H1 (cell line): ENCODE measurements around the gene MAFG. TPM values are rescaled to one million over a fixed set of nuclear protein-coding genes. Genes with fewer than 3 reads are reported as not detected.

ENCODE experiments used
- CTCF ChIA-PET: fragments of 300-600 bp; sonication (Branson Sonifier 250); formaldehyde crosslinking; loops from one replicate; lab custom pipeline; 2021; ENCODE audit not compliant: partially characterized antibody; lab: Charles Lee
- POLR2A ChIA-PET: fragments of 300-600 bp; sonication (Branson Sonifier 250); formaldehyde crosslinking; loops from one replicate; lab custom pipeline; 2021; ENCODE audit warnings: inconsistent platforms; ENCODE audit not compliant: partially characterized antibody; lab: Charles Lee
- DNase-seq, 2 experiments: peaks; one replicate each; pipeline versions ENCODE4 v3.0.0 to v3.0.0-alpha.2; 2010 to 2022; ENCODE audit warnings: low spot score in 2 of 2, low read depth in 1 of 2, mixed read lengths in 1 of 2
- FAIRE-seq: peaks from 2 replicates; lab custom pipeline; 2011; peaks lifted over from hg19 to GRCh38; lab: Jason Lieb, UNC
- H2AFZ ChIP-seq: 2 replicates; pipeline ENCODE4 v1.8.1; 2012; ENCODE audit warnings: low read length, inconsistent platforms
- H2AK5ac ChIP-seq: 2 replicates; pipeline ENCODE4 v1.6.1; 2013; ENCODE audit warnings: low read depth, low read length
- H2BK120ac ChIP-seq: replicated peaks from 2 replicates; pipeline ENCODE3; 2013; ENCODE audit warnings: low read depth, low read length, inconsistent platforms
- H2BK12ac ChIP-seq: 2 replicates; pipeline ENCODE4 v1.6.1; 2013; ENCODE audit warnings: low read depth, low read length
- H2BK15ac ChIP-seq: 2 replicates; pipeline ENCODE4 v1.6.1; 2013; ENCODE audit warnings: low read length
- H2BK20ac ChIP-seq: 2 replicates; pipeline ENCODE4 v1.6.1; 2013; ENCODE audit warnings: low read length
- H2BK5ac ChIP-seq: 2 replicates; pipeline ENCODE4 v1.6.1; 2013; ENCODE audit warnings: low read depth, low read length
- H3K14ac ChIP-seq: 2 replicates; pipeline ENCODE4 v1.6.1; 2013; ENCODE audit warnings: inconsistent platforms; ENCODE audit not compliant: insufficient read length
- H3K18ac ChIP-seq: 2 replicates; pipeline ENCODE4 v1.6.1; 2013; ENCODE audit warnings: low read length; ENCODE audit errors: extremely low read depth
- H3K23ac ChIP-seq: 2 replicates; pipeline ENCODE4 v1.6.1; 2013; ENCODE audit warnings: inconsistent platforms; ENCODE audit not compliant: insufficient read length
- H3K23me2 ChIP-seq: 2 replicates; pipeline ENCODE4 v1.6.1; 2013; ENCODE audit warnings: low read depth, low read length
- H3K27ac ChIP-seq: 2 replicates; pipeline ENCODE4 v1.6.1; 2011; ENCODE audit warnings: low read depth, low read length, inconsistent platforms
- H3K27me3 ChIP-seq, 4 experiments: replicated peaks in 1 of 4; 1 replicate in 1 of 4; 2 replicates in 3 of 4; pipeline versions ENCODE4 v1.6.1 to v1.8.1; 2011 to 2013; ENCODE audit warnings: low read length in 3 of 4, mild to moderate bottlenecking in 3 of 4, inconsistent platforms in 2 of 4, mixed read lengths in 2 of 4, moderate library complexity in 1 of 4; ENCODE audit not compliant: control insufficient read depth in 3 of 4, insufficient read depth in 3 of 4; ENCODE audit errors: extremely low read depth in 1 of 4
- H3K36me3 ChIP-seq, 4 experiments: 2 replicates each; pipeline versions ENCODE4 v1.6.1 to v1.8.1; 2011 to 2013; ENCODE audit warnings: mild to moderate bottlenecking in 4 of 4, low read length in 3 of 4, moderate library complexity in 2 of 4, control low read depth in 1 of 4, inconsistent platforms in 1 of 4; ENCODE audit not compliant: insufficient read depth in 4 of 4, control insufficient read depth in 2 of 4
- H3K4ac ChIP-seq: replicated peaks from 2 replicates; pipeline ENCODE3; 2013; ENCODE audit warnings: low read length, low read depth, mixed read lengths, inconsistent platforms; ENCODE audit not compliant: insufficient read length
- H3K4me1 ChIP-seq, 4 experiments: replicated peaks in 1 of 4; 1 replicate in 1 of 4; 2 replicates in 3 of 4; pipeline versions ENCODE4 v1.6.1 to v1.8.1; 2011 to 2013; ENCODE audit warnings: low read length in 3 of 4, inconsistent platforms in 2 of 4, mixed read lengths in 1 of 4; ENCODE audit not compliant: insufficient read depth in 4 of 4, control insufficient read depth in 3 of 4
- H3K4me2 ChIP-seq, 2 experiments: 2 replicates each; pipeline versions ENCODE4 v1.6.1 to v1.8.1; 2011 to 2013; ENCODE audit warnings: low read depth in 2 of 2, low read length in 2 of 2, control low read depth in 1 of 2, inconsistent platforms in 1 of 2, mild to moderate bottlenecking in 1 of 2; ENCODE audit not compliant: insufficient read depth in 1 of 2
- H3K4me3 ChIP-seq, 4 experiments: fragments of 200-600, 300-600 bp in 1 of 4; sonication (generic), shearing (Covaris generic), sonication (Bioruptor Twin) in 1 of 4; 2 replicates each; pipeline versions ENCODE4 v1.5.1 to v1.8.1; 2011 to 2016; ENCODE audit warnings: low read length in 4 of 4, low read depth in 3 of 4, control low read depth in 2 of 4, inconsistent platforms in 2 of 4, mild to moderate bottlenecking in 2 of 4, mixed read lengths in 1 of 4, moderate library complexity in 1 of 4; ENCODE audit not compliant: insufficient read depth in 2 of 4; ENCODE audit errors: extremely low read depth in 1 of 4
- H3K56ac ChIP-seq: replicated peaks from 2 replicates; pipeline ENCODE3; 2013; ENCODE audit warnings: low read depth, mild to moderate bottlenecking, mixed read lengths, low read length, inconsistent platforms; ENCODE audit not compliant: insufficient read length
- H3K79me1 ChIP-seq: 2 replicates; pipeline ENCODE4 v1.6.1; 2013; ENCODE audit warnings: low read depth, low read length, control low read depth
- H3K79me2 ChIP-seq, 2 experiments: 2 replicates each; pipeline versions ENCODE4 v1.6.1 to v1.8.1; 2012 to 2013; ENCODE audit warnings: low read length in 2 of 2, mild to moderate bottlenecking in 2 of 2, inconsistent platforms in 1 of 2; ENCODE audit not compliant: insufficient read depth in 2 of 2, control insufficient read depth in 1 of 2
- H3K9ac ChIP-seq, 4 experiments: replicated peaks in 1 of 4; 1 replicate in 1 of 4; 2 replicates in 3 of 4; pipeline versions ENCODE4 v1.6.1 to v1.8.1; 2011 to 2013; ENCODE audit warnings: low read depth in 3 of 4, low read length in 3 of 4, control low read depth in 2 of 4, mild to moderate bottlenecking in 2 of 4, moderate library complexity in 2 of 4, inconsistent platforms in 1 of 4; ENCODE audit errors: extremely low read depth in 1 of 4
- H3K9me3 ChIP-seq, 2 experiments: 2 replicates each; pipeline versions ENCODE4 v1.6.1 to v1.8.1; 2012 to 2013; ENCODE audit warnings: mild to moderate bottlenecking in 2 of 2, moderate library complexity in 2 of 2, control low read depth in 1 of 2, inconsistent platforms in 1 of 2, low read depth in 1 of 2, low read length in 1 of 2, mixed read lengths in 1 of 2; ENCODE audit not compliant: insufficient read depth in 2 of 2
- H4K20me1 ChIP-seq, 2 experiments: replicated peaks in 1 of 2; 2 replicates each; pipeline versions ENCODE3 to v1.8.1; 2011 to 2013; ENCODE audit warnings: inconsistent platforms in 2 of 2, low read length in 2 of 2, mild to moderate bottlenecking in 1 of 2; ENCODE audit not compliant: insufficient read depth in 2 of 2, control insufficient read depth in 1 of 2
- H4K5ac ChIP-seq: 2 replicates; pipeline ENCODE4 v1.6.1; 2013; ENCODE audit warnings: low read length, low read depth, mixed read lengths, inconsistent platforms; ENCODE audit not compliant: insufficient read length
- H4K8ac ChIP-seq: 2 replicates; pipeline ENCODE4 v1.8.0; 2013; ENCODE audit warnings: mild to moderate bottlenecking, moderate library complexity, low read length, inconsistent platforms; ENCODE audit not compliant: insufficient read depth; ENCODE audit errors: extremely low read depth
- H4K91ac ChIP-seq: replicated peaks from 2 replicates; pipeline ENCODE3; 2013; ENCODE audit warnings: low read length, mixed read lengths, inconsistent platforms; ENCODE audit not compliant: insufficient read length
- CBX5 ChIP-seq: fragments of 300-800, 300-1000 bp; sonication (generic); IDR thresholded peaks from 2 replicates; pipeline ENCODE4 v1.7.1; 2016; ENCODE audit warnings: antibody characterized with exemption, low read length, low read depth
- CEBPB ChIP-seq: IDR thresholded peaks from 2 replicates; pipeline ENCODE4 v1.6.1; 2012; ENCODE audit warnings: low read depth, low read length
- FOSL1 ChIP-seq: IDR thresholded peaks from 2 replicates; pipeline ENCODE4 v1.6.1; 2011; ENCODE audit warnings: mild to moderate bottlenecking, low read depth, low read length, moderate library complexity; ENCODE audit not compliant: insufficient read depth
- JUN ChIP-seq: IDR thresholded peaks from 2 replicates; pipeline ENCODE4 v1.6.1; 2011; ENCODE audit warnings: low read depth, mild to moderate bottlenecking, improper control_type of control experiment, low read length
- JUND ChIP-seq: IDR thresholded peaks from 2 replicates; pipeline ENCODE4 v1.6.1; 2011; ENCODE audit warnings: mild to moderate bottlenecking, improper control_type of control experiment, low read length
- KDM5A ChIP-seq: fragments of 200-600 bp; IDR thresholded peaks from 2 replicates; pipeline ENCODE4 v1.7.1; 2012; ENCODE audit warnings: mild to moderate bottlenecking, low read length, inconsistent platforms, mixed read lengths
- NANOG ChIP-seq: IDR thresholded peaks from 2 replicates; pipeline ENCODE4 v1.6.1; 2011; ENCODE audit warnings: low read length, low read depth, mild to moderate bottlenecking, inconsistent platforms; ENCODE audit not compliant: insufficient read depth, poor library complexity, severe bottlenecking
- RFX5 ChIP-seq: IDR thresholded peaks from 2 replicates; pipeline ENCODE4 v1.6.1; 2011; ENCODE audit warnings: low read depth, low read length, improper control_type of control experiment, borderline replicate concordance
- RNF2 ChIP-seq: fragments of 200-900, 300-1000 bp; sonication (generic); IDR thresholded peaks from 2 replicates; pipeline ENCODE4 v1.7.1; 2016; ENCODE audit warnings: borderline replicate concordance, low read depth, mild to moderate bottlenecking, antibody characterized with exemption, low read length; ENCODE audit not compliant: poor library complexity, severe bottlenecking; ENCODE audit errors: missing control alignments
- SAP30 ChIP-seq: fragments of 300-600 bp; sonication (generic); IDR thresholded peaks from 2 replicates; pipeline ENCODE4 v1.7.1; 2012; ENCODE audit warnings: low read length, moderate library complexity, mild to moderate bottlenecking, inconsistent platforms; ENCODE audit not compliant: insufficient read depth, insufficient replicate concordance
- SIX5 ChIP-seq: IDR thresholded peaks from 2 replicates; pipeline ENCODE4 v1.6.1; 2011; ENCODE audit warnings: mild to moderate bottlenecking, low read depth, low read length
- TEAD4 ChIP-seq: IDR thresholded peaks from 2 replicates; pipeline ENCODE4 v1.6.1; 2012; ENCODE audit warnings: low read depth, low read length, inconsistent platforms, mixed read lengths
- WGBS, 2 experiments: shearing (Covaris generic) in 1 of 2; methylation state at CpG; one replicate each; pipeline versions ENCODE4 v1.1.6 to v1.1.7; 2013 to 2015; ENCODE audit warnings: low lambda C conversion rate in 2 of 2, mixed read lengths in 2 of 2, inconsistent platforms in 1 of 2, low coverage in 1 of 2, missing lambda C conversion rate in 1 of 2; ENCODE audit not compliant: insufficient replicate concordance in 2 of 2, insufficient coverage in 1 of 2, insufficient read length in 1 of 2; ENCODE audit errors: extremely low coverage in 1 of 2, missing lambda C conversion rate in 1 of 2; 5-methylcytosine and 5-hydroxymethylcytosine counted together
- polyA plus RNA-seq, 7 experiments: library from polyadenylated mRNA; depleted of rRNA in 3 of 7; stranded (reverse) in 5 of 7; unstranded in 2 of 7; fragments of >200 nt in 5 of 7; fragments of 200-250 nt in 2 of 7; gene quantifications; 1 replicate in 5 of 7; 2 replicates in 1 of 7; 4 replicates in 1 of 7; pipeline versions ENCODE4 v1.2.1 to v1.2.3, GENCODE V29; 2011 to 2013; ENCODE audit warnings: missing spikeins in 2 of 7, mixed read lengths in 2 of 7
- total RNA-seq: library from RNA; stranded (reverse); fragmentation: NEBNext Ultra II Directional; extraction: Animal tissue kit (Norgen Biotek cat#: 25700); gene quantifications from 2 replicates; pipeline ENCODE4 v1.2.1, GENCODE V29; 2021

Gene MAFG
- total and polyA plus RNA-seq, 2 of the 8 experiments (the other 6 are each of a cell fraction or from before 2014, with no cell fraction given), result 25.5 to 26.9 TPM

- Histone ChIP-seq H2BK20ac (no peak overlapping the region), H3K14ac (no peak overlapping the region), H3K36me3 (peaks cover 0 to 3% (median 2%) of the 10 kb centered on the region in 4 experiments; a peak in 4 of 8 replicates), H3K4me2 (no peak overlapping the region), H3K56ac (no peak overlapping the region), H4K91ac (no peak overlapping the region), H2AFZ (no peak overlapping the region), H3K23ac (no peak overlapping the region), H2BK5ac (no peak overlapping the region), H3K79me1 (no peaks in the 10 kb centered on the region; the same call in 1 of the 2 replicates), H3K18ac (no peak overlapping the region), H3K4ac (no peak overlapping the region), H4K5ac (no peak overlapping the region), H3K79me2 (no peaks in the 10 kb centered on the region), H3K23me2 (peaks cover 6% of the 10 kb centered on the region; the same call in 1 of the 2 replicates), H3K27me3 (peaks cover 0 to 22% (median 14%) of the 10 kb centered on the region in 4 experiments; a peak in 5 of 7 replicates), H3K9ac (no peak overlapping the region), H4K20me1 (peaks cover 5 to 14% of the 10 kb centered on the region in 2 experiments), H2BK12ac (no peak overlapping the region), H2AK5ac (no peak overlapping the region), H3K9me3 (no peaks in the 10 kb centered on the region), H3K4me1 (peaks cover 0 to 8% (median 2%) of the 10 kb centered on the region in 4 experiments; a peak in 3 of 7 replicates), H4K8ac (no peak overlapping the region), H2BK120ac (no peak overlapping the region), H3K4me3 (no peak overlapping the region), H2BK15ac (no peak overlapping the region), H3K27ac (no peak overlapping the region)
- ChIA-PET CTCF (no interaction called here), POLR2A (interaction anchor here (1.0 to 4.0 kb wide), 6 partner anchors 9 to 55 kb away, joined by 3 to 22 read pairs (median 4); partner anchors contain the start of gene MAFG)
- FAIRE-seq (no peak), DNase-seq (no peak)
- 90% methylated on average over 24 of the region's 24 CpGs; no CpG with 5 or more reads in 1 of the 2 experiments for WGBS, 2 experiments
- TF ChIP-seq JUN (no peak), RFX5 (no peak), JUND (no peak), CBX5 (no peak), SIX5 (no peak), CEBPB (no peak), SAP30 (no peak), TEAD4 (no peak), KDM5A (no peak), FOSL1 (no peak), NANOG (no peak), RNF2 (no peak)
These were observed 23.5 kb downstream of the MAFG start for GRCh38 chr17:81903896-81904599.
